HG02885 (cell line): ENCODE data around the gene SCP2.

ENCODE experiments used
- ATAC-seq: cut with Tn5 transposase; IDR thresholded peaks from one replicate; pipeline ENCODE4 v1.9.1; 2021; ENCODE audit warnings: mild to moderate bottlenecking; ENCODE audit not compliant: unreplicated experiment, poor library complexity

The SCP2 gene

GRCh38 chr1:53092659-53093450, 165.8 kb downstream of the SCP2 start:
- ATAC-seq = no peak

GRCh38 chr1:53093451-53093754, 166.3 kb downstream of the SCP2 start:
- no peak for ATAC-seq

DNA sequence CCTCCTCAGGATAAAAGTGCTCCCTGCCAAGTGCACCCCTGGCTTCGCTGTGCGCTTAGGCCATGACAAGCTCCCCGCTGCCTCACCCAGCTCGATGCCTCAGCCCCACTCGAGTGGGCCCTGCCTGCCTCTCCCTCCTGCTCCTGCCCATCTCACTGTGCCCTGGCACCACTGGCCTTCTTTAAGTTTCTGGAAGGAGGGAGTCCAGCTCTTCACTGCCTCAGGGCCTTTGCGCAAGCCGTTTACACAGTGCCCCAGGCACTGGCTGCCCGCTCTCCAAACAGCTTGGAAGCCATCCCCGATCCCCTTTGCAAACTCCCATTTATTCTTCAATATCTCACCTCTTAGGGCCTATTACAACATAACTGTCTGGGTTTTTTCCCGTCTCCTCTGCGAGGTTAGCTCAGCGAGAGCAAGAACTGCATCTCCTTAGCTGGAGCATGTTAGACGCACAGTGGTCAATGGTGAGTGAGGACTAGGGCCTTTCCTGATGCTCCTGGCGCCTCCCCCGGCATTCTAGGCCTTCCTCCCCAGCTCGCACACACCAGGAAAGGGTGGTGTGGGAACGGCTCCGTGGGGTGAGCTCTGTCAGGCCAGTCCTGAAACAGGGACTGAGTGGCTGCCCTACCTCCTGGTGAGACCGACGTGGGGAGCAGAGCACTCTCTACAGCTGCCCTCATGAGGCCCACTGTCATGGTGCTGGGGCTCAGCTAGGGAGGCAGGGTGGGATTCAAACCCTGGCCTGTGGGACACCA, 166.9 kb downstream of the SCP2 start:
- ATAC-seq = no peak

DNA sequence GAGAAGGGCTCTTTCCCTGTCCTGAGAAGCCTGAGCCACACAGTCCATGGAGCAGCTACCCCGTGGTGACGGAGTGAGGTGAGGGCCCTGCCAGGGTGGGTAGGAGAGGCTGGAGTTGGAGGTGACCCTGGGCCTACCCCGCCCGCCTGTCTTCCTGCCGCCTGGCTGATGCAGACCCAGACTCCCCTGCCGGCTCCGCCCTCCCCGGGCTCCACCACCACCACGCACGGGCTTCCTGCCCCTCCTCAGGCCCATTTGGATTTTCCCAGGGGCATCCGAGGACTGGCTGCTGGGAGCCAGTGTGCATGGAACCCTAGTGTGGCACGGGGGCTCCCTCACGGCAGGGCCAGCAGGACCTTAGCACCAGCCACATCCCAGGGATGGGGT, 167.4 kb downstream of the SCP2 start:
- no peak for ATAC-seq
